ENCODE data around the gene TECR.

TECR gene

GRCh38 chr19:14515501-14516047, 13.8 kb upstream of the TECR start:
- no peak for TF ChIP-seq CTCF (IDR thresholded peaks at IDR 0.05; ENCODE audit: low read depth, low read length)
- Histone ChIP-seq H3K36me3 (peaks cover 23% of the 10 kb centered on the region), H3K4me3 (ENCODE audit: low read depth, low read length) (peak overlapping the region; percentile 90; the same call in 1 of the 2 replicates)

GRCh38 chr19:14516048-14516534, 13.3 kb upstream of the TECR start:
- no peak for TF ChIP-seq CTCF (IDR thresholded peaks at IDR 0.05; ENCODE audit: low read depth, low read length)
- no peaks in the 10 kb centered on the region for H3K27me3 ChIP-seq
- H3K4me3 ChIP-seq (ENCODE audit: low read depth, low read length): peak overlapping the region; percentile 90
- DNase-seq: no peak
- peaks cover 23% of the 10 kb centered on the region for H3K36me3 ChIP-seq
- H3K4me1 ChIP-seq: no peaks in the 10 kb centered on the region
- no peaks in the 10 kb centered on the region for H3K9me3 ChIP-seq

More at GRCh38 chr19:14515501-14516047, 13.8 kb upstream of the TECR start:
- H3K9me3 ChIP-seq: no peaks in the 10 kb centered on the region
- DNase-seq: no peak
- no peaks in the 10 kb centered on the region for H3K4me1 ChIP-seq
- no peaks in the 10 kb centered on the region for H3K27me3 ChIP-seq

GRCh38 chr19:14516746-14517438, 12.5 kb upstream of the TECR start:
- Histone ChIP-seq H3K36me3 (peaks cover 23% of the 10 kb centered on the region), H3K4me1 (no peaks in the 10 kb centered on the region), H3K27me3 (no peaks in the 10 kb centered on the region), H3K9me3 (no peaks in the 10 kb centered on the region), H3K4me3 (ENCODE audit: low read depth, low read length) (peak overlapping the region; percentile 90)
- TF ChIP-seq CTCF (IDR thresholded peaks at IDR 0.05; ENCODE audit: low read depth, low read length): no peak
- DNase-seq: no peak

- H3K9me3 ChIP-seq: no peaks in the 10 kb centered on the region
- H3K4me3 ChIP-seq (ENCODE audit: low read depth, low read length): peak overlapping the region; percentile 90
- DNase-seq: no peak
- TF ChIP-seq CTCF (IDR thresholded peaks at IDR 0.05; ENCODE audit: low read depth, low read length): no peak
- no peaks in the 10 kb centered on the region for H3K27me3 ChIP-seq
- no peaks in the 10 kb centered on the region for H3K4me1 ChIP-seq
- peaks cover 23% of the 10 kb centered on the region for H3K36me3 ChIP-seq
Measured at GRCh38 chr19:14517446-14517839, 12.0 kb upstream of the TECR start.

- peak within 1 kb of the TSS; percentile 90 for H3K4me3 ChIP-seq (ENCODE audit: low read depth, low read length)
- no peak for TF ChIP-seq CTCF (IDR thresholded peaks at IDR 0.05; ENCODE audit: low read depth, low read length)
- H3K9me3 ChIP-seq: no peaks in the 10 kb centered on the region
- peaks cover 23% of the 10 kb centered on the region for H3K36me3 ChIP-seq
- H3K27me3 ChIP-seq: no peaks in the 10 kb centered on the region
- peak; percentile 75 for DNase-seq
- H3K4me1 ChIP-seq: no peaks in the 10 kb centered on the region
Measured at GRCh38 chr19:14517840-14518505, 11.4 kb upstream of the TECR start, which contains the start of gene DNAJB1. TSS of gene DNAJB1 (minus strand) at chr19:14518397. CDS start at chr19:14518349, 48 bp downstream.

Data from BE2C (cell line).